Upper lobe of right lung (tissue), 1 donor: ENCODE data around the gene FBXW8. TPM values are rescaled to one million over a fixed set of nuclear protein-coding genes. Genes with fewer than 3 reads are reported as not detected.

Experiments
- ATAC-seq: fragments of 200-7000 bp; cut with Tn5 transposase; one replicate; pipeline ENCODE4 v1.9.1; 2020; ENCODE audit warnings: mild to moderate bottlenecking, moderate library complexity
- DNase-seq: peaks from one replicate; pipeline ENCODE4 v3.0.0-alpha.2; 2020
- H3K27ac ChIP-seq: fragments of 200-600 bp; one replicate; pipeline ENCODE4 v1.8.0; 2022
- H3K27me3 ChIP-seq: fragments of 200-600 bp; one replicate; pipeline ENCODE4 v1.8.0; 2022; ENCODE audit warnings: mild to moderate bottlenecking
- H3K36me3 ChIP-seq: fragments of 200-600 bp; one replicate; pipeline ENCODE4 v1.8.0; 2022
- H3K4me1 ChIP-seq: fragments of 200-600 bp; one replicate; pipeline ENCODE4 v1.8.0; 2022
- H3K4me3 ChIP-seq: fragments of 200-600 bp; one replicate; pipeline ENCODE4 v1.8.0; 2022; ENCODE audit warnings: mild to moderate bottlenecking
- H3K9me3 ChIP-seq: fragments of 200-600 bp; one replicate; pipeline ENCODE4 v1.8.0; 2022
- CTCF ChIP-seq: fragments of 200-600 bp; IDR thresholded peaks from one replicate; pipeline ENCODE4 v1.8.0; 2022; ENCODE audit warnings: antibody characterized with exemption
- intact Hi-C: fragments of 100-400 bp; cut with DNase I; formaldehyde crosslinking; loops from one replicate; pipeline ENCODE4 v1.11.0; 2022
- total RNA-seq: library from RNA; stranded (reverse); fragmentation: NEBNext Ultra II Directional; extraction: Animal tissue kit (Norgen Biotek cat#: 25700); gene quantifications from one replicate; pipeline ENCODE4 v1.2.1, GENCODE V29; 2021
- donor health status: DM: no; HTN: yes; CAD: no; lungs with severe emphysema.

FBXW8 gene
- total RNA-seq, 1 donor from 2014 or later, result 16.8 TPM

GRCh38 chr12:116898669-116899068, 12.1 kb upstream of the FBXW8 start:
- ATAC-seq (no peak), DNase-seq (no peak)
- no peak for TF ChIP-seq CTCF
- Histone ChIP-seq H3K4me1 (no peaks in the 10 kb centered on the region), H3K36me3 (no peaks in the 10 kb centered on the region), H3K27me3 (no peaks in the 10 kb centered on the region), H3K9me3 (no peaks in the 10 kb centered on the region), H3K27ac (no peak overlapping the region), H3K4me3 (no peak overlapping the region)
- intact Hi-C loops, result no loop called here

GRCh38 chr12:116901612-116902011, 9.1 kb upstream of the FBXW8 start:
- H3K4me3 ChIP-seq, result no peak overlapping the region
- H3K27me3 ChIP-seq, result no peaks in the 10 kb centered on the region
- intact Hi-C loops, result no loop called here
- H3K4me1 ChIP-seq, result no peaks in the 10 kb centered on the region
- no peak for ATAC-seq
- no peak for DNase-seq
- no peaks in the 10 kb centered on the region for H3K36me3 ChIP-seq
- H3K27ac ChIP-seq, result no peak overlapping the region
- no peak for TF ChIP-seq CTCF
- H3K9me3 ChIP-seq, result no peaks in the 10 kb centered on the region

GRCh38 chr12:116903818-116904217, 6.9 kb upstream of the FBXW8 start:
- Histone ChIP-seq H3K27me3 (no peaks in the 10 kb centered on the region), H3K4me1 (no peaks in the 10 kb centered on the region), H3K4me3 (no peak overlapping the region), H3K36me3 (no peaks in the 10 kb centered on the region), H3K9me3 (no peaks in the 10 kb centered on the region), H3K27ac (no peak overlapping the region)
- intact Hi-C loops, result no loop called here
- TF ChIP-seq CTCF, result no peak
- DNase-seq (no peak), ATAC-seq (no peak)

- intact Hi-C loops, result no loop called here
- Histone ChIP-seq H3K4me3 (no peak overlapping the region), H3K9me3 (no peaks in the 10 kb centered on the region), H3K27ac (no peak overlapping the region), H3K27me3 (no peaks in the 10 kb centered on the region), H3K36me3 (no peaks in the 10 kb centered on the region), H3K4me1 (no peaks in the 10 kb centered on the region)
- TF ChIP-seq CTCF, result no peak
- ATAC-seq (no peak), DNase-seq (no peak)
These were observed 4.5 kb upstream of the FBXW8 start for GRCh38 chr12:116906285-116906684.

- H3K4me3 ChIP-seq, result peak overlapping the region; percentile 75
- no peaks in the 10 kb centered on the region for H3K27me3 ChIP-seq
- H3K4me1 ChIP-seq, result peaks cover 10% of the 10 kb centered on the region
- peak overlapping the region; percentile 79 for H3K27ac ChIP-seq
- no peak for TF ChIP-seq CTCF
- ATAC-seq, result no peak
- intact Hi-C loops, result no loop called here
- no peaks in the 10 kb centered on the region for H3K9me3 ChIP-seq
- DNase-seq, result no peak
- H3K36me3 ChIP-seq, result peaks cover 4% of the 10 kb centered on the region
These were observed 488 bp upstream of the FBXW8 start for GRCh38 chr12:116910280-116910644.

GRCh38 chr12:116915326-116915725, 4.6 kb downstream of the FBXW8 start:
- Histone ChIP-seq H3K27ac (no peak overlapping the region), H3K36me3 (peaks cover 4% of the 10 kb centered on the region), H3K4me1 (peaks cover 20% of the 10 kb centered on the region), H3K4me3 (no peak overlapping the region), H3K9me3 (no peaks in the 10 kb centered on the region), H3K27me3 (no peaks in the 10 kb centered on the region)
- DNase-seq, result no peak
- no peak for ATAC-seq
- intact Hi-C loops, result no loop called here
- TF ChIP-seq CTCF, result no peak
